NT2/D1 (cell line): ENCODE measurements around the gene SYT8.

Source experiments
- SUZ12 ChIP-seq: IDR thresholded peaks from 2 replicates; pipeline ENCODE4 v1.6.1; 2011; ENCODE audit not compliant: insufficient read length, insufficient read depth; ENCODE audit errors: extremely low read depth
- YY1 ChIP-seq: IDR thresholded peaks from 2 replicates; pipeline ENCODE4 v1.6.1; 2011; ENCODE audit not compliant: insufficient read length, insufficient read depth

GRCh38 chr11:1807264-1807995 lies 27.4 kb upstream of the SYT8 start:
- TF ChIP-seq YY1 (no peak), SUZ12 (no peak)
